H1 (cell line): ENCODE results near the gene TSPEAR. TPM values are rescaled to one million over a fixed set of nuclear protein-coding genes. Genes with fewer than 3 reads are reported as not detected.

Experiments
- CTCF ChIP-seq, 3 experiments: IDR thresholded peaks; 1 replicate in 2 of 3; 2 replicates in 1 of 3; pipeline versions ENCODE4 v1.5.1 to v1.6.1; 2011; ENCODE audit warnings: low read length in 3 of 3, mild to moderate bottlenecking in 3 of 3, inconsistent platforms in 2 of 3, low read depth in 1 of 3, moderate library complexity in 1 of 3; ENCODE audit not compliant: insufficient read depth in 1 of 3; ENCODE audit errors: control extremely low read depth in 1 of 3
- GABPA ChIP-seq: IDR thresholded peaks from 2 replicates; pipeline ENCODE4 v1.6.1; 2011; ENCODE audit warnings: mild to moderate bottlenecking, low read length, moderate library complexity, borderline replicate concordance; ENCODE audit not compliant: insufficient read depth
- polyA plus RNA-seq, 7 experiments: library from polyadenylated mRNA; depleted of rRNA in 3 of 7; stranded (reverse) in 5 of 7; unstranded in 2 of 7; fragments of >200 nt in 5 of 7; fragments of 200-250 nt in 2 of 7; gene quantifications; 1 replicate in 5 of 7; 2 replicates in 1 of 7; 4 replicates in 1 of 7; pipeline versions ENCODE4 v1.2.1 to v1.2.3, GENCODE V29; 2011 to 2013; ENCODE audit warnings: missing spikeins in 2 of 7, mixed read lengths in 2 of 7
- total RNA-seq: library from RNA; stranded (reverse); fragmentation: NEBNext Ultra II Directional; extraction: Animal tissue kit (Norgen Biotek cat#: 25700); gene quantifications from 2 replicates; pipeline ENCODE4 v1.2.1, GENCODE V29; 2021

Gene TSPEAR
- total and polyA plus RNA-seq, 2 of the 8 experiments (the other 6 are each of a cell fraction or from before 2014, with no cell fraction given) = 0.58 to 0.89 TPM

- TF ChIP-seq GABPA (no peak), CTCF (IDR thresholded peaks at IDR 0.05; ENCODE audit: control extremely low read depth in 1 of 3, insufficient read depth in 1 of 3, low read depth in 1 of 3, low read length in 3 of 3) (no peak)
- TF ChIP-seq, all 59 proteins: peak for 0
Observed at GRCh38 chr21:44507673-44508425, 203.5 kb downstream of the TSPEAR start (continued).
